Fibroblast of pulmonary artery (primary cell): Measurements from ENCODE around the gene RIN3.

Experiments
- DNase-seq: peaks from one replicate; pipeline ENCODE4 v3.0.0-alpha.2; 2010; ENCODE audit warnings: low read depth
- H3K4me3 ChIP-seq: replicated peaks from 2 replicates; pipeline ENCODE4 v1.5.1; 2011; ENCODE audit warnings: low read depth, mild to moderate bottlenecking, control low read depth, low read length, moderate library complexity
- CTCF ChIP-seq: IDR thresholded peaks from 2 replicates; pipeline ENCODE4 v1.5.1; 2011; ENCODE audit warnings: mild to moderate bottlenecking, control low read depth, low read length, inconsistent platforms; ENCODE audit errors: missing control alignments

The RIN3 gene

GRCh38 chr14:92616178-92616577 is 102.6 kb downstream of the RIN3 start:
- TF ChIP-seq CTCF: no peak
- no peak for DNase-seq
- no peak overlapping the region for H3K4me3 ChIP-seq

- no peak overlapping the region for H3K4me3 ChIP-seq
- TF ChIP-seq CTCF: no peak
- DNase-seq: no peak
Observed at GRCh38 chr14:92617581-92617980, 104.0 kb downstream of the RIN3 start.

DNA sequence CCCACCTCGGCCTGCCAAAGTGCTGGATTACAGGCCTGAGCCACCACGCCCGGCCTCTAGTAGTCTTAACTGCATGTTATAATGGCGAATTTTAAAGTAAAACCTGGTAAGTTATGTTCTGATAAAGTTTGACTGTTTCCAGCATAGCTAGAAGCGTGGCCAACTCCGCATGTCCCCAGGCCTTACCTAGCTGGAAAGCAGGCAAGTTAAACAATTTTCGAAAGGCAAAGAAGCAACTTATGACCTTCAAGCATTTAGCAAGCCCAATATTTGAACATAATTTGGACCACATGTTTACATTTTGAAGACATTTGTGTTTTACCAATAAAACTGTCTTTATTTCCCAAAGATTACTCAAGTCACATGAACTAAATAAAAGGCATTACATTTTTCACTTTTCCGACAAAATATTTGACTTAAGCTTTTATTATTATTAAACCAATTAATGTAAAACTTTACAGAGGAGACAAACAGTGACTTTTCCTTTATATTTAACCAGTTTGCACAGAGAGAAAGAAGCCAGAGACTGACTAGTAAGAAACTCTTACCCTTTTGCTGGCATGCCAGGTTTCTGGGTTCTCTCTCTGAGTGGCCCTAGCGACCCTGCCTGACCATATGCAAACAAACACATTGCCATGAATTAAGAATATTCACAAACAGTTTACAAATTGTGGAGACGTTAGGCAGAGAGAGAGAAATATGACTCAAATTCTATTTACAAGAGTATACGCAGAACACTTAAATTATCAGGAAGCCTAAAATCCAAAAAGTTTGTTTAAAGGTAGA is 106.3 kb downstream of the RIN3 start:
- DNase-seq: no peak
- no peak overlapping the region for H3K4me3 ChIP-seq
- no peak for TF ChIP-seq CTCF

DNA sequence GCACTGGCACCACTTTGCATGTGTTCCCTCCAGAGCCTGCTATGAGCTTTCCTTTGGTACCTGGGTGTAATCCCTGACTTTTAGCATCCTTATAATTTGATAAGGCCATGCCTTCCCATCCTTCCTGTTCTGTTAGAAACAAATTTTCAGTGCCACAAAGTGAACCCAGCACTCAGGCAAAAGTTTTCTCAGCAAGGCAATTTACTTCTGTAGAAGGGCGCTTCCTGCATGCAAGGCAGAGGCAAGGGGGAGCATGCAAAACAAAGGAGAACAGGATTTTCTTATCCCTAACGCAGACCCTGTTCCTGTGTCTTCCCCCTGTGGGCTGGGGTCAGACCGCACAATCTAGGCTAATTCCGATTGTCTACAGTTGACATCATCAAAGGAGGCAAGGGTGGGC is 108.7 kb downstream of the RIN3 start:
- DNase-seq: no peak
- H3K4me3 ChIP-seq: no peak overlapping the region
- TF ChIP-seq CTCF: no peak

- no peak overlapping the region for H3K4me3 ChIP-seq
- no peak for TF ChIP-seq CTCF
- peak; percentile 11 for DNase-seq
Observed at GRCh38 chr14:92624764-92625163, 111.2 kb downstream of the RIN3 start.

- no peak for TF ChIP-seq CTCF
- H3K4me3 ChIP-seq: no peak overlapping the region
- peak; percentile 87 for DNase-seq
Observed at GRCh38 chr14:92625213-92625612, 111.6 kb downstream of the RIN3 start.

- no peak for TF ChIP-seq CTCF
- H3K4me3 ChIP-seq: no peak overlapping the region
- DNase-seq: peak; percentile 17
Observed at GRCh38 chr14:92626041-92626440, 112.5 kb downstream of the RIN3 start.
